Renal pelvis (tissue), 4 donors: ENCODE measurements around the gene WFIKKN2. TPM values are rescaled to one million over a fixed set of nuclear protein-coding genes. Genes with fewer than 3 reads are reported as not detected.
A peak's percentile ranks its signal among the peaks of the same experiment; 100 is the strongest.
"Not testable (repeated sequence)": the region's sequence is repeated elsewhere in the genome, so short reads cannot be mapped to it uniquely, and the experiment has no call there.

Experiments used
- DNase-seq: peaks from one replicate; pipeline ENCODE4 v3.0.0-alpha.2; 2013
- polyA plus RNA-seq, 3 donors: library from polyadenylated mRNA; unstranded; fragments of 120-200 nt; gene quantifications; one replicate each; pipeline ENCODE4 v1.2.1, GENCODE V29; 2013; ENCODE audit not compliant: insufficient read length in 3 of 3

Gene WFIKKN2
- polyA plus RNA-seq, 3 donors = 0.70 to 1.2 (median 1.1) TPM

DNA sequence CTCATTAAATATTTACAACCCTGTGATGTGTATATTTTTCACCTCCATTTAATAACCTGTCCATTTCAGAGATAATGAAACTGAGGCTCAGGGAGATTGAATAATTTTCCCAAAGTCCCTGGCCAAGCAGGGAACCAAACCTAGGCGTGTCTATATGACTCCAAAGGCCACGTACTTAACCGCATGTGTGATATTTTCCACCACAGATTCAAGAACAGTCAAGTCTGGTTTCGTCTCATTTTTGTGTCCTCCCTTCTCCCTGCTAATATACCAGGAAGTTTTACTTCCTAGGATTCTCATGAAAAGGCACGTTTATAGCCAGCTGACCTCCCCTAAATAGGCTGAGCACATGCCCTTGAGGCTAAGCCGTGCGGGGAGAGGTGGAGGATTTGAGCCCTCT is 15.3 kb downstream of the WFIKKN2 start:
- DNase-seq = no peak

DNA sequence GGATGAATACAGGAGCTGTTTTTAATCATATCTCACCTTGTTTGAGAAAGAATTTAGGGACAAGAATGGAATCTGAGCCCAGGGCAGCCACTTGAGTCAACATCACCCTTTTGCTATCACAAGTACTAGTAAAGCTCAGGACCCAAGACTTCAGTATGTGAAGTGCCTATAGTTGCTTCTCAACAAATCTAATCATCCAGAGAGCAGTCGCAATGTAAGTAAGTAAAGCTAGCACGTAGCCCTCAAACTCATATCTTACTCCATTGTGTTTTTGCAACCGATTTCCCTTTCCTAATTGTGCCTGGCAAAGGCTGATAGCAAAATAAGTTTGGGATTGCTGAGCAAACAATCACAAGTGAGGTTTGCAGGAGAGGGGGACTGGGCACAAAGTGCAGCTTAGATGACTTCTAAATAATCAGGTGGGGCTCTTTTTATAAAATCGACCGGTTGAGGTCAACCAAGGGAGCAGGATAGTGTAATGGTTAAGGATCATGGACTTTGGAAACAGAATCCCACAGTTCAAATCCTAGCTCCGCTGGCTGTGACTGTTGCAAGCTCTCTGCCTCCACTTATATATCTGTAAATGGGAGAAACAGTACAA is 17.7 kb downstream of the WFIKKN2 start:
- no peak for DNase-seq

DNA sequence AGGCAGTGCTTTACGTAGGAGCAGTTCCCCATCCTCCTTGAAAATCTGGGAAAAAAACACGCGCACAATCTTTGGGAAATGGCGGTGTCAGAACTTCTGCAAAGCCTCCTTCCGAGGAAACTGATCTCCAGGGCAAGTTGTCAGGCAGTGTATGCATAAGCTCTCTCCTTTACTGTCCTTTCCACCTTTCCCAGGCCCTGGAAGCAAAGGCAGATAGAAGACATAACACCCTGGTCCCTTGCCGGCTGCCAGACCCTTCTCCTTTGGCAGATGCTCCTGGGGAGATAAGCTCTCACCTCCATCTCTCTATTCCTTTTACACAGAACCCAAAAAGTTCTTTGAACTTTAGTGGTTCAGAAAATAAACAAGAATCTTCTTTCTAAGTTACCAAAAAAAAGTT is 18.4 kb downstream of the WFIKKN2 start:
- no peak for DNase-seq

DNA sequence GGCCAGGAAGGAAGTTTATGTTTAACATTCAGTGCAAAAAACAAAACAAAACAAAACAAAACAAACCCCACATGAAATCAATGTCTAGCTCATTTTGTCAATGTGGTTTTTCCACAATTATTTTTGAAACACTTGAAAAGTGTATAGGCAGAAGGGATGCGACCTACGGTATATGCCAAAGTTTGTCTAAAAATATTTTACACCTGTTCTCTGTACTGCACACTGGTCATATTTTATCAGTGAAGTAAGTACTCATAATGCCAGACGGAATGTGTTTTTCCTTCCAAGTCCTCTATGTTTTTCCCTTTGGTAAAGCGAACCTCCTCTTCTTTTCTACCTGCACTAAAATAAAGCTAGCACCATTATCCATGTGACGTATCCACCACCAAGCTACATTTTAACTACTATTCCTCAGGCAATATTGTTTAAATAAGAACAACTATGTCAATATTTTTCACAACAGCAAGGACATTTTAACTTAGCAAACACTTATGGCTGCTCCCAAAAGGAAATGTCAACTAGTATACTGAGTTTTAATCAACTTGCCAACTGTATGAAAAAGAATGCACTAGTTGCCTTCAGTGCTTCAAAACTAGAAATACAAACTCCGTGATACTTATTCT is 20.4 kb downstream of the WFIKKN2 start:
- no peak for DNase-seq

DNA sequence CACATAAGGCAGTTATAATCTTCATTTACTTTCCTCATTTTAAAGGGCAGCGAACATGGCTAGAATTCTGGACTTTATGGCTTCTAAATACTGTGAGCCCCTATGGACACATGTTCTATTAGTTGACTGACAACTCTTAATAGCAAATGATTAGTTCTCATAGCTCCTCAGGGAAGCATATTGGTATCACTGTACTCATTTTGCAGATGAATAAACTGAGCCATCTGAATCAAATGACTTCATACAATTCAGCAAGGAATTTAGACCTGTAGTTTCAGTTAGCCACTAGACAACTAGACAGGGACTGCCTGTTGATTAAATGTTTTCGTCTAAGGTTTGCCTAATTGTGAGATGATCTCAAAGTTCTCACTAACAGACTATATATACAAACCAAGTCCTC is 21.0 kb downstream of the WFIKKN2 start:
- no peak for DNase-seq

DNA sequence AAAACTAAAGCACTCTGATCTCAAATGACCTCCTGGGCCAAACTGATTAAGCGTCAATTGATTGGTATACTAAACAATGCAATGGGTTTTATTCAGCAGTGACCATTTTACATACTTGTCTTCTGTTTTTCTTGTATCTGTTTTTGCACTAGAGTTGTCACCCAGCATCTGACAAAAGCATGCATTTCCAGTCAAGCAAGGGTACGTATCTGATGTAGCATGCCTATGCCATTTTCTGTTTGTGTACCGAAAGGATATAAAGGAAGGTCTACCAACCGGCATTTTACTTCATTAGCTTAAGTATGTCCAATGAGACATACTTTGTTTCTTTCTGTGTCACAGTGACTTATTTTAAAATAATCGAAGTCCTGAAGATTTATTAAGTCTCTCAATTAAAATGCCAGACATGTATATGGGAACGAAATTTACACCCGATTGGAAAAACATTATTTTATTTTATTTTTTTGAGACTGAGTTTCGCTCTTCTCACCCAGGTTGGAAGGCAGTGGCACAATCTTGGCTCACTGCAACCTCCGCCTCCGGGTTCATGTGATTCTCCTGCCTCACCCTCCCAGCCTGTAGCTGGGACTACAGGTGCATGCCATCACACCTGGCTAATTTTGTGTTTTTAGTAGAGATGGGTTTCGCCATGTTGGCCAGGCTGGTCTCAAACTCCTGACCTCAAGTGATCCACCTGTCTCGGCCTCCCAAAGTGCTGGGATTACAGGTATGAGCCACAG is 23.3 kb downstream of the WFIKKN2 start:
- no peak for DNase-seq

DNA sequence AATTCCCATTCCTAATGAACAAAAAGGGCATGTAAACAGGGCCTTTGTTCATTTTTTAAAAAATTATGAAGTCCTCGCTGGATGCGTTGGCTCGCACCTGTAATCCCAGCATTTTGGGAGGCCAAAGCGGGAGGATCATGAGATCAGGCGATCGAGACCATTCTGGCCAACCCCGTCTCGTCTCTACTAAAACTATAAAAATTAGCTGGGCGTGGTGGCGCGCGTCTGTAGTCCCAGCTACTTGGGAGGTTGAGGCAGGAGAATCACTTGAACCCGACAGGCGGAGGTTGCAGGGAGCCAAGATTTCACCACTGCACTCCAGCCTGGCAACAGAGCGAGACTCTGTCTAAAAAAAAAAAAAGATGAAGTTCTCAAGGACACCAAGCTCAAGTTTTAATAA is 24.3 kb downstream of the WFIKKN2 start:
- not testable (repeated sequence) for DNase-seq

DNA sequence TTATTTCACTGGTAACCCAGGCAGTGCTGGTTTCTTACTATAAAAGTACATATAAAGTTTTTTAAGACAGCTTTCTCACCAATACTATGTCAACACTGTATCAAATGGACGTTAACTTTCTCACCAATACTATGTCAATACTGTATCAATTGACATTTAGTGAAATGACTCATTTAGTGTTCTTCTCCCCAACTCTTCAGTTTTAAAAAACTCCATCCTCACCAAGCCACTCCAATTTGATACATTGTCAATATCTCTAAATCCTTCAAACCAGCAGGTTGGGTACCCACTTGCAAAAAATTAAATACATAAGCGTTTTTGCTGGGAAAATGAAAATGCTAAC is 25.9 kb downstream of the WFIKKN2 start:
- DNase-seq = no peak

DNA sequence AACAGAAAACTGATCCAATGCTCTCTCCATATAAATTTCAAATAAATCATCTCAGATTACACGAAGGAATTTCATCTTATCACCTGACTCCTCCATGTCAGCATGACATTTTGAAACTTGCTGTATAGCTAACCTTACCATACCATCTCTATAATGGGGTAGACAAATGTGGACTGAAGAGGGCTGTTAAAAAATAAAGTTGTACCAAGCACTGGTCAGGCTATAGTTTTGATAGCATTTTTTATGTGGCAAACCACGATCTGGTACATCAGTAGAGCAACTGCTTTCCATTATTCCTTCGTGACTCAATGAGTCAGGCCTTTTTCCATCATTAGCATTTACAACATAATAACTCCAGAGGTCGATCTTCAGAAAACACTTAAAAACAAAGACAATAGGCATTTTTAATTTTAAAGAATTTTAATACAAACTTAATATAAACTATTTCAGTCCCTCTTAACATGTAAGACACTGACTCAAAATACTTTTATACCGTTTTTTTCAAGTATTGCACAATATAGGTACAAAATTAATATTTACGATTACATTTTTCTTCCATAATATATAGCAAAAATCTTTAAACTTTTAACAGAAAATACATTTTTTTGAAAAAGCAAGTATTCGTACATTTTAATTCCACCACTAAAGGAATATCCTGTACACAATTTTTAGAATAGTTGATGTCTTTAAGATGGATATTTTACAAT is 26.6 kb downstream of the WFIKKN2 start:
- DNase-seq = no peak

DNA sequence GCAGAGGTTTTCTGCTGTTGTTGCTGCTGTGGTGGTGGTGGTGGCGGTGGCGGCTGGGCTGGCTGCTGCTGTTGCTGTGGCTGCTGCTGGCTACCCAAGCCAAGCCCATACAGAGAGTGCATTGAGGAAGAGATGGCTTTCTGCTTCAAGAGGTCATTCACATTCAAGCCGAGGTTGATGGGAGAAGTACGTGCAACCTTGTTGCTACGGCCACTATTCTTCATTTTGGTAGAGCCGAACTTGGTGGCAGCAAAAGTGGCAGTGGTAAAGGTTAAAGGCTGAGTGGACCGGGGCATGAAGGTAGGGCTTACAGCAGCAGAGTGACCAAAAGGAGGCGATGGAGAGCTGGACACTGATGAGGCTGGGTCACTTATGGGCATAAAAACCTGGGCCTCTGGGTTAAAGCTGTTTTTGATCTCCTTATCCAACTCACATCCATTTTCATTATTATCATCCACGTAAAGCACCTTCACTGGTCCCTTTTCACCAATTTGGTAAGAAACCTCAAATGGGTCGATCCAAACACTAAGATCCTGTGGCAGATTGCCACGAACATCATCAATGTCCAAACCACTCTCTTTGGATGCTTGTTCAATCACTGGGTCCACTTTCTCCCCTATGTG is 27.9 kb downstream of the WFIKKN2 start:
- no peak for DNase-seq

DNA sequence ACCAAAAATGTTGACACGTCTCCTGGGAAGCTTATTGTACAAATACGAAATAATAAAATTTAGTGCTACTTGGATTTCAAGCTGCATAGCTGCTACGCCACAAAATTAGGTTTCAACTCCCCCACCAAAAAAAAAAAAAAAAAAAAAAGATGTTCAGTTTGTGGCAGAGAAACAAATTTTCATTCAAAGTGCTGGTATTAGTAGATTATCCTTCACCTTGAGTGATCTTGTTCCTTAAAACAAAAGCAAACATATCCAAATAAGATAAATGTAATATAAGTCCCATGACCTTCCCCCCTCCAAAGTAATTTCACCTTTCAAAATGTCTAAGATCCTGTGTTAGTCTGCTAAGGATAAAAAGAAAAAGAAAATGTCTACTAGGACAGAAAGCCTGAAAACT is 28.5 kb downstream of the WFIKKN2 start:
- no peak for DNase-seq

DNA sequence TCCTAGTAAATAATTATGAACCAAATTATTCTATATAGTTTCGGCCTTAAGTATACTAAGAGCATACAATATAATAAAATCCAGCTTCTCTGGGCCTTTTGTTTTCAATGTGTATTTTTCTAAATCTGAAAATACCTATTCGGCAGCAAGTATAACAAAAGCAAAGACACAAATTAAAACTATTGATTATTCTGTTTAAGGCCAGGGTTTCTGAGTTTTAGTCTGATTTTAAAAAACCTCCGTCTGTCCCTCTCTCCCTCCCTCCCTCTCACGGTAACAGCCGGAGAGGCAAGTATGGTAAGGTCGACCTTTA is 29.3 kb downstream of the WFIKKN2 start:
- DNase-seq = no peak

DNA sequence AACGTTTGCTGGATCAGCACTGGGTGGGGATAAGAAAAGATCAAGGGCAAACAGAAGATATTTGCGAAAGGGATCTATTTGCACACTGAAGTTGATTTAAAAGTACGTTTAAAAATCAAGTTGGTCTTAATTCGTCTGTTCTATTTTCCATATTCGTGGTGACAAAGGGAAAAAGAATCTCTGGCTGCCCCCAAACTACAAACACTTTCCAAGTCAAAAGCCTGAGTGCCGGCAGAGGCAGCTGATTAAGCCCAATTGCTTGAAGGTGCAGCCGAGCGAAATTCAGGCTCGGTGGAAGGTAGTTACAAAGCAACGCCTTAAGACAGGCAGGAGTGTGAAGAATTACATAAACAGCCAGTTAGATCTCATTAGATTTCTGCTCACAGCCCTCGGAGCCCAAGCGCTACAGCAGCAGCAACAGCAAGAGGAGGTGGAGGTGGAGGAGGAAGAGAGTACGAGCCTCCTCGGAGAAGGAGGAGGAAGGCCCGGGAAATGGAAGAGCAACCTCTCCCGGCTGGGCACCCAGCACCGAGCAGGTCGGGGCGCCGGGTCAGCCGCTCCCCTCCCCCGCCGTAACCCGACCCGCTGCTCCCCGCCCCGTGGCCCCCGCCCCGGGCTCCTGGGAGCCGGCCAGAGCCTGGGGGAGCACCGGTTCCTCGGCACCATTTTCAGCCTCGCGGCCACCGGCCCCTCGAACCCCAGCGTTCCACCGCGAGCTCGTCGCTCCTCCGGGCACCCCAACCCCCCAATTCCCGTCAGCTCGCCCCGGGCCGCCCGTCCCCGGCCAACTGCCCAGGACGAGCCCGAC is 29.9 kb downstream of the WFIKKN2 start:
- DNase-seq = peak; percentile 54

DNA sequence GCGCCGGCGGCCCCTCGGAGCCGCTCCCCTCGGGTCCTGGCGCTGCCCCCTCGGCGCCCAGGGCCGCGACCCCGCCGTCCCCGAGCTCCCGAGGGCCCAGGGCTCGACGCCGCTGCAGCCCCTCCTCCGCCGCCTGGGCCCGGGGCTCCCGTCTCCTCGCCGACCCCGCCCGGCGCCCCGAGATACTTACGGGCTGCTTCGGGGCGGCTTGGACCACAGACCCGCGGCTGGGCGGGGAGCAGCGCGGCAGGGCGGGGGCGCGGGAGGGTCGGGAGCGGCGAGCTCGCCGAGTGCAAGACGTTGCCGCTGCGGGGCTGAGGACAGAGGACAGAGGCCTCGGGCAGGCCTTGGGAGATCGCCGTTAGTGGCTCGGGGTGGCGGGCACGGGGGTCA is 30.5 kb downstream of the WFIKKN2 start:
- no peak for DNase-seq

DNA sequence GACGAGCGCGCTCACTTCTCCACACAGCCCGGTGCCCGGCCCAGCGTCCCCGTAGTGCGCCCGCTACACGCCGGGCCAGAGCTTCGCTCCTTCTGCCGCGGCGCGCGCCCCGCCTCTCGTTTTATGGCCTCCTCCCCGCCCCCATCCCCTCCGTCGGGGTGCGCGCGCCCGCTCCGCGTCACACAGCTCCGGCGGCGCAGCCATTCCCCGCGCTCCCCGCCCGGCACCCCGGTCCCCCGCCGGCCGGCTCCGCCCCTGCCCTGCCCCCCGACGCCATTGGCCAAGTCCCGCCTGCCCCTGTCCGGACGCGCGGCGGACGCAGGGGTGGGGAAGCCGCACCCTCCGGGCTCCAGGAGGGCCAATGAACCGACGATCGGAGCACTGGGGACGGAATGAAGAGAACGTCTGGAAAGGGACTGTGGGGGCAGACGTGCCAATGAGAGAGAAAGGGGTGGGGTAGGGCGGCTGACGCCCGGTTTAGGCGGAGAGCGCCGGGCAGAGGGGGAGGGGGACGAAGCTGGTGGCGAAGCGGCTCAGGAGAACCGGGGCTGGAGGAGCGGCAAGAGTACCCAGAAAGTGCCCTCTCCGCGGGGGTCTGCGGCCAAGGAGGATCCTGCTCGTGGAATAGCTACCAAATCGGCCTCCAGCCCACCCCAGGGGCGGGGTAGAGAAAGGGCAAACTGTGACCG is 31.0 kb downstream of the WFIKKN2 start, which contains the start of gene TOB1:
TOB1 (minus strand) TSS at position 94 of the 689 bp plus-strand sequence. CDS start 2,337 bp downstream, outside the sequence.
- peak; percentile 97 for DNase-seq

DNA sequence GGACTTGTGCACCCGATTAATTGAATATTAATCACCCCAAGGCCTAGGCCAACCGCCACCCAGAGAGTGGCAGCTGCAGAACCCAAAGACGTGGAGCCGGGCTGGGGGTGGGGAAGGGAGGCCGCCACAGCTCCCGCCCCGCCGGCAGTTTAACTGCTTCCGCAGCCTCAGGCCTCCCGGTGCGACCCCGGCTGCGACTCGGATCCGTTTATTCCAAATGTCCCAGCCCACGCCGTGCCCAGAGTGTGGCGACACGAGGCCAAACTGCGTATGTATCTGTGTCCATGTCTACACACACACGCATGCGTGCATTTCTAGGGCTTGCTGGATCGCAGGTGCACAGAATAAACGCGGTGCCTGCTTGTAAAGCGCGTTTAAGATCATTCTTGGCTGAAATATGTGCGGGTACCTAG is 31.6 kb downstream of the WFIKKN2 start:
- peak; percentile 70 for DNase-seq

DNA sequence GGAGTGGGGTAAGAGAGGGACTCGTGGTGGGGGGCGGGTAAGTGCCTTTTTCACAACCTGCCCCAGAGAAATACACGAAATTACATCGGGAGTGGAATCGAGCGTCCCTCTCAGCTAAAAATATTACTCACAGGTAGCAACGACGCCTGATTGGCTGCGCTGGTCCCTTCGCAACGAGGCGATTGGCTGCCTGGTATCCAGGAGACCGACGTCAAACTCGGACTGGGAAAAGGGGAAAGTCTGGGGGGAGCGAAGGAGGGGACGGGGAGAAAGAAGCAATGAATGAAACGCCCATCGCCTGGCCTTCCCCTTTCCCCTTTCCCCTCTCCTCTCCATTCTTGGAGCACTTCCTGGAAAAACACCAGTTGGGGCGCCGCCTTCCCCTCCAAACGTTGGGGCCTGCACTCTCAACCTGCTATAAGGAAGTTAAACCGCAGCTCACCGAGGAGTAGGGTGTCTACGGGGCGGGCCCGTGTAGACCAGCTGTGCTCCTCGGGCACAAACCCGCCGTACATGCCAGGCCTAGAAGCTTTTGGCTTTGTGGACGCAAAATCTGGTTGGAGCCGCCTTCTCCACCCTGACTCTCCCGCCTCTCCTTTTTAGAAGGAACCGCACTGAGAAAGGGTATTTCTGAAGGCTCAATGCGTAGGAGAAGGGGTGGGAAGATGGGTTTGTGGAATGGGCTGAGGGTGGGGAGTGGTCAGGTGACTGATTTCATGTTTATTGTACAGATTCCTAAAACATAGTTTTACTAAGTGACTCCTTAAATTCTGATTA is 32.2 kb downstream of the WFIKKN2 start:
- peak; percentile 97 for DNase-seq

DNA sequence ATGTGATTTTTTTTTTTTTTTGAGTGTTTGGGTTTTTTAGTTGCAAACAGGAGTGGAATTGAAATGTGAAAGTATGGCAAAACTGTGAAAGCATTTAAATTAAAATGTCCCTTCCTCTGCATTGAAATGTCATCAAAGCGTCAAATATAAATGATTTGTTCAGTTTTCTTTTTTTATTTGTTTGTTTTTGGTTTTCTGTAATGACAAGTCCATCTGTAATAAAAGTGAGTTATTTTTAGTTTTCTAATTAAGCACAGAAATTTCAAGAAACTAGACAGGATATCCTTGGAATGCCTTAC is 32.7 kb downstream of the WFIKKN2 start:
- no peak for DNase-seq

DNA sequence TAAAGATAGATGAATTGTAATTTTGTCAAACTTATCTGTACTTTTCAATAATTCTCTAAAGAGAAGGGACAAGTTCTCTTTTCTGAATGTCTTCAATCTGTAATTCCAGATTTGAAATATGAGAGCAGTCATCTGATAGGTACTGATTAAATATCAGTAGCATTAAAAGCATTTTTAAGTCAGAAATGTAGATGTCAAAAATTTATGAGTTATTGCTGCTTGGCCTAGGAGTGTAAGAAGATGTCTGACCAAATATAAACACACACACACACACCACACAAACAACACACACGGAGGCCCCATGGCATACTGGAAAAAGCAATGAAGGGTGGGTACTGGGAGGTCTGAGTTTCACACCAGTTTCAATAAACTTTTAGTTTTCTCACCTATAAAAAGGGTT is 33.2 kb downstream of the WFIKKN2 start:
- no peak for DNase-seq

DNA sequence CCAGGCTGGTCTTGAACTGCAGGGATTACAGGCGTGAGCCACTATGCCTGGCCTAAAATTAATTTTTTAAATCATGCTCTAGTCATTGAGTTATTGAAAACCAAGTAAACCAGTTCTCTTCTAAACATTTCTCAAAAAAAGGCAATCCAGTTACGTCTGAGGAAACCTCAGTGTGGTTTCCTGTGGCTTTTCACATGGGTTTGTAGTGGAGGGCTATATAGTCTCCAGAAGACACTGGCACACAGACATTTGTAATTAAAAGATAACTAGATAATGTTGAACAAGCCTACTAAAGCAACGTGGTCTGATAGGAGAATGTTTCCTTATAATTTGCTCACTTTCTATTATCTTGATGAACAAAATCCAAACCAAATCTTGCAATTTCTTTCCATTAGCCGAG is 36.0 kb downstream of the WFIKKN2 start:
- DNase-seq = no peak
